Endothelial cell of umbilical vein (primary cell): Measurements from ENCODE around the gene DTD1. TPM values are rescaled to one million over a fixed set of nuclear protein-coding genes. Genes with fewer than 3 reads are reported as not detected.

Experiments used
- BruUV-seq: library from RNA; stranded (reverse); fragments of 400-500 nt; replicated peaks from 2 replicates; lab custom pipeline; 2021; lab: Mats Ljungman, UMichigan
- CTCF ChIA-PET: fragments of 300-600, 350-600 bp; sonication (Branson Sonifier 250); formaldehyde crosslinking; loops from one replicate; lab custom pipeline; 2021; ENCODE audit warnings: antibody characterized with exemption, inconsistent platforms; lab: Charles Lee
- POLR2A ChIA-PET: fragments of 300-600, 350-600 bp; sonication (Branson Sonifier 250); formaldehyde crosslinking; loops from one replicate; lab custom pipeline; 2021; ENCODE audit warnings: antibody characterized with exemption, inconsistent platforms; lab: Charles Lee
- DNase-seq: peaks from one replicate; pipeline ENCODE4 v3.0.0-alpha.2; 2011; ENCODE audit warnings: low read depth, low spot score
- FAIRE-seq: peaks from 2 replicates; lab custom pipeline; 2011; peaks lifted over from hg19 to GRCh38; lab: Jason Lieb, UNC
- H2AFZ ChIP-seq: 2 replicates; pipeline ENCODE4 v1.6.0; 2012; ENCODE audit warnings: low read depth, low read length, control low read depth, inconsistent platforms
- H3K27ac ChIP-seq: 2 replicates; pipeline ENCODE4 v1.5.1; 2011; ENCODE audit warnings: low read depth, mild to moderate bottlenecking, control low read depth, low read length, moderate library complexity; ENCODE audit not compliant: insufficient read depth
- H3K27me3 ChIP-seq, 2 experiments: 2 replicates each; pipeline versions ENCODE4 v1.6.0 to v1.6.1; 2011; ENCODE audit warnings: low read length in 2 of 2, mixed read lengths in 1 of 2; ENCODE audit not compliant: control insufficient read depth in 2 of 2, insufficient read depth in 2 of 2
- H3K36me3 ChIP-seq, 2 experiments: 2 replicates in 1 of 2; 3 replicates in 1 of 2; pipeline ENCODE4 v1.5.1; 2011; ENCODE audit warnings: low read length in 2 of 2, mild to moderate bottlenecking in 1 of 2, moderate library complexity in 1 of 2; ENCODE audit not compliant: control insufficient read depth in 2 of 2, insufficient read depth in 2 of 2; ENCODE audit errors: extremely low read depth in 1 of 2
- H3K4me1 ChIP-seq: 3 replicates; pipeline ENCODE4 v1.5.1; 2011; ENCODE audit warnings: mild to moderate bottlenecking, low read length; ENCODE audit not compliant: control insufficient read depth, insufficient read depth; ENCODE audit errors: extremely low read depth
- H3K4me2 ChIP-seq: 2 replicates; pipeline ENCODE4 v1.6.1; 2011; ENCODE audit warnings: low read length, control low read depth, mixed read lengths; ENCODE audit not compliant: insufficient read depth
- H3K4me3 ChIP-seq, 3 experiments: fragments of 200-600 bp in 1 of 3; sonication (generic), shearing (Covaris generic) in 1 of 3; replicated peaks in 1 of 3; 2 replicates each; pipeline ENCODE4 v1.5.1; 2011 to 2016; ENCODE audit warnings: control low read depth in 3 of 3, low read length in 3 of 3, mild to moderate bottlenecking in 2 of 3, inconsistent platforms in 1 of 3, low read depth in 1 of 3, moderate library complexity in 1 of 3; ENCODE audit not compliant: insufficient read depth in 1 of 3
- H3K79me2 ChIP-seq: 2 replicates; pipeline ENCODE4 v1.6.0; 2012; ENCODE audit warnings: low read length, inconsistent platforms; ENCODE audit not compliant: control insufficient read depth, insufficient read depth
- H3K9ac ChIP-seq: replicated peaks from 2 replicates; pipeline ENCODE3; 2011; ENCODE audit warnings: low read length, control low read depth; ENCODE audit not compliant: insufficient read depth; ENCODE audit errors: extremely low read depth
- H3K9me1 ChIP-seq: replicated peaks from 3 replicates; pipeline ENCODE4 v1.6.0; 2011; ENCODE audit warnings: mild to moderate bottlenecking, low read length; ENCODE audit not compliant: control insufficient read depth, insufficient read depth; ENCODE audit errors: extremely low read depth
- H3K9me3 ChIP-seq: replicated peaks from 2 replicates; pipeline ENCODE4 v1.5.1; 2012; ENCODE audit warnings: low read length, inconsistent platforms; ENCODE audit not compliant: control insufficient read depth, insufficient read depth
- H4K20me1 ChIP-seq: replicated peaks from 2 replicates; pipeline ENCODE3; 2011; ENCODE audit warnings: mild to moderate bottlenecking, low read length; ENCODE audit not compliant: control insufficient read depth, insufficient read depth; ENCODE audit errors: extremely low read depth
- EZH2 ChIP-seq: IDR thresholded peaks from 2 replicates; pipeline ENCODE4 v1.6.1; 2012; ENCODE audit warnings: borderline replicate concordance, low read depth, mild to moderate bottlenecking, moderate library complexity, low read length, inconsistent platforms; ENCODE audit not compliant: severe bottlenecking
- FOS ChIP-seq: IDR thresholded peaks from 2 replicates; pipeline ENCODE4 v1.6.1; 2011; ENCODE audit warnings: mild to moderate bottlenecking, low read length, moderate library complexity, borderline replicate concordance; ENCODE audit not compliant: insufficient read depth
- GATA2 ChIP-seq: IDR thresholded peaks from 2 replicates; pipeline ENCODE4 v1.7.0; 2011; ENCODE audit warnings: low read depth, mild to moderate bottlenecking, moderate library complexity, mixed read lengths, low read length; ENCODE audit not compliant: insufficient read length, insufficient read depth
- JUN ChIP-seq: IDR thresholded peaks from 2 replicates; pipeline ENCODE4 v1.6.1; 2011; ENCODE audit warnings: borderline replicate concordance, low read depth; ENCODE audit not compliant: insufficient read length, insufficient read depth
- MYC ChIP-seq: IDR thresholded peaks from one replicate; pipeline ENCODE4 v1.6.1; 2011; ENCODE audit warnings: mild to moderate bottlenecking, low read depth, low read length
- POLR2A ChIP-seq: IDR thresholded peaks from 2 replicates; pipeline ENCODE4 v1.6.1; 2012; ENCODE audit warnings: low read depth, mild to moderate bottlenecking, control low read depth, low read length
- POLR2AphosphoS5 ChIP-seq: IDR thresholded peaks from 2 replicates; pipeline ENCODE4 v1.6.1; 2012; ENCODE audit warnings: low read depth, mild to moderate bottlenecking, control low read depth, low read length, moderate library complexity; ENCODE audit not compliant: insufficient read depth
- dilution Hi-C: fragments of 300-500 bp; cut with MboI; formaldehyde crosslinking; loops from one replicate; pipeline ENCODE4 v1.15.0; 2019; ENCODE audit warnings: low sequenced_read_pairs; ENCODE audit not compliant: extremely low pct_ligation_motif_present
- intact Hi-C: fragments of 100-400 bp; cut with micrococcal nuclease; formaldehyde crosslinking; loops from one replicate; pipeline ENCODE4 v1.10.0; 2022
- polyA plus RNA-seq, 4 experiments: library from polyadenylated mRNA; depleted of rRNA in 3 of 4; stranded (reverse) in 3 of 4; unstranded in 1 of 4; fragments of >200 nt; gene quantifications; 2 replicates each; pipeline versions ENCODE4 v1.2.1 to v1.2.3, GENCODE V29; 2011 to 2012; ENCODE audit warnings: missing spikeins in 1 of 4
- total RNA-seq: library from RNA; stranded (reverse); gene quantifications from 2 replicates; pipeline ENCODE4 v1.2.3, GENCODE V29; 2021
- TF ChIP-seq, protein P1 (sequence below), 2 donors: IDR thresholded peaks; 1 replicate in 1 of 2; 2 replicates in 1 of 2; pipeline ENCODE4 v1.5.1; 2011; ENCODE audit warnings: low read length in 2 of 2, mild to moderate bottlenecking in 2 of 2, moderate library complexity in 2 of 2, control low read depth in 1 of 2, inconsistent platforms in 1 of 2, low read depth in 1 of 2; ENCODE audit not compliant: insufficient read depth in 1 of 2; ENCODE audit errors: extremely low read depth in 1 of 2
- TF ChIP-seq, protein P2 (sequence below): IDR thresholded peaks from 2 replicates; pipeline ENCODE4 v1.6.1; 2011; ENCODE audit not compliant: insufficient read depth, insufficient read length

The DTD1 gene
- total and polyA plus RNA-seq, 2 donors (not counting 3 experiments of a cell fraction or from before 2014, with no cell fraction given): 48.2 to 50.8 TPM

DNA sequence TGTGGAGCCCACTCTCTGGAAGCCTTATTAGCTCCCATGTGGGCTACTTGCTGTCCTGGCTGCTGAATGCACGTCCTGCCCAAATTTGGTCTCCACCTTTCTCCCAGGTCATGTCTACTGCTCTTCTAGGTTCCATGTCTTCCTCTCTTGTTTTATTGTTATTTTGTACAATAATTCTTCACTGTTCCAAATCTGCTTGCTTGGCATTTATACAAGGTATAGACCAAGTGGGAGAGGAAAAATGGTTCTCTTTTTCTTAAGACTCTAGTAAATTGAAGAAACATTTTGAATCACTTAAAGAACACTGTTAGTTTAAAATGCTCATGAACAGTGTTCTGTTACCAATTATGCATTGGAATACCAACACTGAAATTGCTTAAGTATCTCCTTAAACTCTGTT is 144.1 kb downstream of the DTD1 start:
- ChIA-PET POLR2A (no interaction called here), CTCF (no interaction called here)
- Histone ChIP-seq H3K27ac (no peak overlapping the region), H3K79me2 (no peaks in the 10 kb centered on the region), H2AFZ (no peak overlapping the region), H3K4me3 (no peak overlapping the region), H3K27me3 (no peaks in the 10 kb centered on the region), H3K4me1 (no peaks in the 10 kb centered on the region), H3K36me3 (no peaks in the 10 kb centered on the region), H4K20me1 (no peaks in the 10 kb centered on the region), H3K4me2 (no peak overlapping the region), H3K9me3 (no peaks in the 10 kb centered on the region), H3K9ac (no peak overlapping the region), H3K9me1 (no peaks in the 10 kb centered on the region)
- no peak for TF ChIP-seq EZH2
- intact Hi-C loops (no loop called here), dilution Hi-C loops (no loop called here)
- BruUV-seq: no TSS peak
- no peak for FAIRE-seq
- no peak for DNase-seq

DNA sequence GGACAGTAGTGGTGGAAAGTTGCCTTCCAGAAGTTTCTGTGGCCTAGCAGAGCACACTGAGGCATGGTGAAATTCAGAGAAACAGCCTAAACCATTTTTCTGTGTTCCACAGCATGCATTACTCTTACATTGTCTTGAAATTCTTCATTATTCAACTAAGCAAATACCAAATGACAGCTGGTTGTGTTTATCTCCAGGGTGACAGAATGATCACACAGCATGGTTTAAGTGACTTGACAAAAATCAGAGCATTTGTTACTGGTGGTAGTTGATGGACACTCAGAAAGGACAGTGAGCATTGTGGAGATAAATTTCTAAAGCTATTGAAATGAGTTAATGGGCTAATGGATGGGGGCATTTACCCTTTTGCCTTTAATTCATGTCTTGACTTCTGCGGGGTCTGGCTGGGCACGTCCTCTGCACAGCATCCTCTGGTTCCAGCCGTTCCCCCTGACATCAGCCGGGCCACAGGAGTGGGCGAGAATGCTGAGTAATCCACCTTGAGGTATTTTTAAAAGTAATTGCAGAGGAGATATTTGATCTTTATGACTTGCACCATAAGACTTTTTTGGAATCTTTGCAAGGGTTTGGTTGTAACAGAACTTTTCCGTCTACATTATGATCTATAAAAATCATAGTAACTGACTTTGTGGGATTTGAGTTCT is 146.8 kb downstream of the DTD1 start:
- Histone ChIP-seq H3K9me3 (no peaks in the 10 kb centered on the region), H3K27ac (no peak overlapping the region), H3K4me3 (no peak overlapping the region), H2AFZ (no peak overlapping the region), H4K20me1 (no peaks in the 10 kb centered on the region), H3K9me1 (no peaks in the 10 kb centered on the region), H3K79me2 (no peaks in the 10 kb centered on the region), H3K4me2 (no peak overlapping the region), H3K27me3 (no peaks in the 10 kb centered on the region), H3K4me1 (no peaks in the 10 kb centered on the region), H3K9ac (no peak overlapping the region), H3K36me3 (no peaks in the 10 kb centered on the region)
- TF ChIP-seq, protein P1, sequence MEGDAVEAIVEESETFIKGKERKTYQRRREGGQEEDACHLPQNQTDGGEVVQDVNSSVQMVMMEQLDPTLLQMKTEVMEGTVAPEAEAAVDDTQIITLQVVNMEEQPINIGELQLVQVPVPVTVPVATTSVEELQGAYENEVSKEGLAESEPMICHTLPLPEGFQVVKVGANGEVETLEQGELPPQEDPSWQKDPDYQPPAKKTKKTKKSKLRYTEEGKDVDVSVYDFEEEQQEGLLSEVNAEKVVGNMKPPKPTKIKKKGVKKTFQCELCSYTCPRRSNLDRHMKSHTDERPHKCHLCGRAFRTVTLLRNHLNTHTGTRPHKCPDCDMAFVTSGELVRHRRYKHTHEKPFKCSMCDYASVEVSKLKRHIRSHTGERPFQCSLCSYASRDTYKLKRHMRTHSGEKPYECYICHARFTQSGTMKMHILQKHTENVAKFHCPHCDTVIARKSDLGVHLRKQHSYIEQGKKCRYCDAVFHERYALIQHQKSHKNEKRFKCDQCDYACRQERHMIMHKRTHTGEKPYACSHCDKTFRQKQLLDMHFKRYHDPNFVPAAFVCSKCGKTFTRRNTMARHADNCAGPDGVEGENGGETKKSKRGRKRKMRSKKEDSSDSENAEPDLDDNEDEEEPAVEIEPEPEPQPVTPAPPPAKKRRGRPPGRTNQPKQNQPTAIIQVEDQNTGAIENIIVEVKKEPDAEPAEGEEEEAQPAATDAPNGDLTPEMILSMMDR (IDR thresholded peaks at IDR 0.05; ENCODE audit: extremely low read depth in 1 of 2, insufficient read depth in 1 of 2, low read depth in 1 of 2, low read length in 2 of 2): no peak
- TF ChIP-seq POLR2AphosphoS5 (no peak), POLR2A (no peak), JUN (no peak), EZH2 (no peak), GATA2 (no peak), MYC (no peak), FOS (no peak)
- TF ChIP-seq, protein P2, sequence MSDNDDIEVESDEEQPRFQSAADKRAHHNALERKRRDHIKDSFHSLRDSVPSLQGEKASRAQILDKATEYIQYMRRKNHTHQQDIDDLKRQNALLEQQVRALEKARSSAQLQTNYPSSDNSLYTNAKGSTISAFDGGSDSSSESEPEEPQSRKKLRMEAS: no peak
- FAIRE-seq: no peak
- ChIA-PET CTCF (no interaction called here), POLR2A (no interaction called here)
- no peak for DNase-seq
- intact Hi-C loops (no loop called here), dilution Hi-C loops (no loop called here)
- BruUV-seq: no TSS peak
